GM23248 (cell line): ENCODE results near the gene MYL12B.

Source experiments
- EZH2 ChIP-seq: fragments of 200-600 bp; sonication (generic); IDR thresholded peaks from 2 replicates; pipeline ENCODE4 v1.6.1; 2018; ENCODE audit warnings: antibody characterized with exemption, mild to moderate bottlenecking; ENCODE audit not compliant: insufficient read depth, poor library complexity, severe bottlenecking
- EZH2phosphoT487 ChIP-seq: fragments of 200-600 bp; sonication (generic); IDR thresholded peaks from 2 replicates; pipeline ENCODE4 v1.6.1; 2018; ENCODE audit warnings: antibody characterized with exemption, moderate library complexity, mild to moderate bottlenecking, low read depth; ENCODE audit not compliant: insufficient read depth

DNA sequence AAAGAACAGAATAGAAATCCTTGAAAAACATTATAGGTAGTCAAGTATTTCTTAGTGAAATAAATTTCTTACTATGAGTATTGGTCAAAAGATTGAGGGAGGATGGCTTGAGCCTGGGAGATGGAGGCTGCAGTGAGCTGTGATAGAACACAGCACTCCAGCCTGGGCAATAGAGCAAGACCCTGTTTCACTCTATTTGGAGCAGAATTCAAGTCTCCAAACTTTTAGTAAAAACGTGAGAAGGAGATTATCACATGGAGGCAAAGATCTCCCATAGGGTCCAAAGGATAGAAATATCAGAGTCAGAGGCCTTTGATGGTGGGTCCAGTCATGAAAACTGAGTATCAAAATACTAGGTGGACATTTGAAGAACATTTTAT is 16.8 kb upstream of the MYL12B start:
- no peak for TF ChIP-seq EZH2phosphoT487
- no peak for TF ChIP-seq EZH2
